HepG2 (cell line): ENCODE measurements around the gene DGKG. TPM values are rescaled to one million over a fixed set of nuclear protein-coding genes. Genes with fewer than 3 reads are reported as not detected.

Experiments used
- ATAC-seq: fragments of 200-7000 bp; cut with Tn5 transposase; 3 replicates; pipeline ENCODE4 v1.9.1; 2020; ENCODE audit warnings: mild to moderate bottlenecking, moderate library complexity
- BruUV-seq: library from RNA; stranded (reverse); fragments of 400-500 nt; replicated peaks from 2 replicates; lab custom pipeline; 2021; lab: Mats Ljungman, UMichigan
- CTCF ChIA-PET: fragments of 300-600 bp; formaldehyde crosslinking; extraction: SDS; loops from one replicate; lab custom pipeline; 2021; ENCODE audit warnings: low total read pairs, inconsistent platforms, low intra/inter-chr PET ratio; lab: Yijun Ruan, JAX
- POLR2A ChIA-PET: fragments of 350-600 bp; sonication (Branson Sonifier 250); formaldehyde crosslinking; loops from one replicate; lab custom pipeline; 2020; ENCODE audit warnings: antibody characterized with exemption, inconsistent platforms; lab: Yijun Ruan, JAX
- DNase-seq: peaks from one replicate; pipeline ENCODE4 v3.0.0-alpha.2; 2015; ENCODE audit warnings: low spot score
- FAIRE-seq: peaks from 3 replicates; lab custom pipeline; 2011; peaks lifted over from hg19 to GRCh38; lab: Jason Lieb, UNC
- H2AFZ ChIP-seq: one replicate; pipeline ENCODE4 v1.6.1; 2011; ENCODE audit warnings: low read length, inconsistent platforms
- H3K27ac ChIP-seq: fragments of 300-600 bp; 3 replicates; pipeline ENCODE4 v1.8.0; 2011; ENCODE audit warnings: mixed run types, mild to moderate bottlenecking, mixed read lengths, low read length, inconsistent platforms; ENCODE audit not compliant: insufficient read depth; ENCODE audit errors: extremely low read length
- H3K27me3 ChIP-seq, 2 experiments: fragments of 200-600 bp in 1 of 2; 2 replicates in 1 of 2; 3 replicates in 1 of 2; pipeline versions ENCODE4 v1.6.0 to v1.8.0; 2011; ENCODE audit warnings: low read length in 2 of 2, mild to moderate bottlenecking in 2 of 2, moderate library complexity in 2 of 2, inconsistent platforms in 1 of 2; ENCODE audit not compliant: insufficient read depth in 2 of 2, control insufficient read depth in 1 of 2
- H3K36me3 ChIP-seq, 2 experiments: fragments of 200-600 bp in 1 of 2; replicated peaks in 1 of 2; 2 replicates in 1 of 2; 3 replicates in 1 of 2; pipeline versions ENCODE4 v1.5.1 to v1.8.0; 2011; ENCODE audit warnings: low read length in 2 of 2, inconsistent platforms in 1 of 2; ENCODE audit not compliant: insufficient read depth in 2 of 2, control insufficient read depth in 1 of 2
- H3K4me1 ChIP-seq: 2 replicates; pipeline ENCODE4 v1.5.1; 2012; ENCODE audit warnings: low read length, inconsistent platforms; ENCODE audit not compliant: insufficient read depth
- H3K4me2 ChIP-seq: 2 replicates; pipeline ENCODE4 v1.6.0; 2011; ENCODE audit warnings: low read depth, low read length, inconsistent platforms
- H3K4me3 ChIP-seq, 3 experiments: fragments of 200-600 bp in 1 of 3; sonication (generic), shearing (Covaris generic) in 1 of 3; replicated peaks in 1 of 3; 2 replicates each; pipeline ENCODE4 v1.5.1; 2011 to 2016; ENCODE audit warnings: low read length in 3 of 3, inconsistent platforms in 2 of 3, low read depth in 2 of 3, mild to moderate bottlenecking in 2 of 3, control low read depth in 1 of 3, mixed read lengths in 1 of 3; ENCODE audit not compliant: insufficient read depth in 1 of 3
- H3K79me2 ChIP-seq: one replicate; pipeline ENCODE4 v1.6.1; 2011; ENCODE audit warnings: low read length, inconsistent platforms; ENCODE audit not compliant: insufficient read depth
- H3K9ac ChIP-seq: 2 replicates; pipeline ENCODE4 v1.6.0; 2011; ENCODE audit warnings: mild to moderate bottlenecking, low read depth, low read length, inconsistent platforms; ENCODE audit not compliant: insufficient read depth
- H3K9me3 ChIP-seq: 2 replicates; pipeline ENCODE4 v1.5.1; 2012; ENCODE audit warnings: mild to moderate bottlenecking, low read length
- H4K20me1 ChIP-seq: 2 replicates; pipeline ENCODE4 v1.6.0; 2011; ENCODE audit warnings: inconsistent platforms, mild to moderate bottlenecking, low read length, moderate library complexity; ENCODE audit not compliant: insufficient read depth
- ATF2 ChIP-seq: sonication (generic); formaldehyde crosslinking; IDR thresholded peaks from 2 replicates; pipeline ENCODE4 v1.4.0; 2020; ENCODE audit warnings: missing genetic modification reagents
- BRCA1 ChIP-seq: sonication (generic); formaldehyde crosslinking; IDR thresholded peaks from 2 replicates; pipeline ENCODE4 v1.4.0; 2020; ENCODE audit warnings: missing genetic modification reagents
- HIVEP1 ChIP-seq: sonication (generic); formaldehyde crosslinking; IDR thresholded peaks from 2 replicates; pipeline ENCODE4 v1.4.0; 2020; ENCODE audit warnings: mild to moderate bottlenecking, missing genetic modification reagents
- IRX3 ChIP-seq: sonication (generic); formaldehyde crosslinking; IDR thresholded peaks from 2 replicates; pipeline ENCODE4 v1.8.1; 2023; ENCODE audit warnings: mild to moderate bottlenecking, low read depth, missing genetic modification reagents, borderline replicate concordance
- RAD21 ChIP-seq: fragments of 450-650 bp; formaldehyde crosslinking; IDR thresholded peaks from 2 replicates; pipeline ENCODE4 v1.5.0; 2020; ENCODE audit warnings: mild to moderate bottlenecking
- SRF ChIP-seq: IDR thresholded peaks from 2 replicates; pipeline ENCODE4 v1.6.1; 2011; ENCODE audit warnings: mild to moderate bottlenecking, low read depth, low read length, moderate library complexity
- SRSF9 ChIP-seq: fragments of 200-400 bp; formaldehyde crosslinking; IDR thresholded peaks from 2 replicates; pipeline ENCODE4 v1.6.1; 2018; ENCODE audit warnings: borderline replicate concordance, mild to moderate bottlenecking, low read depth, low read length; ENCODE audit not compliant: insufficient read depth, poor library complexity, severe bottlenecking
- TFE3 ChIP-seq: IDR thresholded peaks from 2 replicates; pipeline ENCODE4 v1.6.1; 2016
- THRA ChIP-seq: sonication (generic); formaldehyde crosslinking; IDR thresholded peaks from 2 replicates; pipeline ENCODE4 v1.4.0; 2020; ENCODE audit warnings: missing genetic modification reagents, borderline replicate concordance
- ZBTB1 ChIP-seq: sonication (generic); formaldehyde crosslinking; IDR thresholded peaks from 2 replicates; pipeline ENCODE4 v1.4.0; 2020; ENCODE audit warnings: missing genetic modification reagents, borderline replicate concordance
- ZNF18 ChIP-seq: sonication (generic); formaldehyde crosslinking; IDR thresholded peaks from 2 replicates; pipeline ENCODE4 v1.8.0; 2022; ENCODE audit warnings: mild to moderate bottlenecking, missing genetic modification reagents; ENCODE audit not compliant: insufficient replicate concordance
- ZNF224 ChIP-seq: sonication (generic); formaldehyde crosslinking; IDR thresholded peaks from 2 replicates; pipeline ENCODE4 v1.5.0; 2020; ENCODE audit warnings: mild to moderate bottlenecking, missing genetic modification reagents
- ZNF264 ChIP-seq: sonication (generic); formaldehyde crosslinking; IDR thresholded peaks from 2 replicates; pipeline ENCODE4 v1.4.0; 2020; ENCODE audit warnings: missing genetic modification reagents
- ZNF33B ChIP-seq: sonication (generic); formaldehyde crosslinking; IDR thresholded peaks from 2 replicates; pipeline ENCODE4 v1.5.1; 2020; ENCODE audit warnings: mild to moderate bottlenecking, missing genetic modification reagents
- WGBS: methylation state at CpG from one replicate; pipeline ENCODE4 v1.1.6; 2017; ENCODE audit warnings: low lambda C conversion rate; 5-methylcytosine and 5-hydroxymethylcytosine counted together
- in situ Hi-C: cut with HindIII; loops from 2 replicates; pipeline ENCODE4 v1.10.0; 2017; ENCODE audit warnings: low pct_unique_long_range_greater_than_20kb; ENCODE audit not compliant: extremely low pct_ligation_motif_present
- intact Hi-C: fragments of 100-400 bp; cut with micrococcal nuclease; formaldehyde crosslinking; loops from one replicate; pipeline ENCODE4 v1.10.0; 2022; ENCODE audit not compliant: unreplicated experiment
- polyA plus RNA-seq, 8 experiments: library from polyadenylated mRNA; depleted of rRNA in 3 of 8; stranded (reverse) in 7 of 8; unstranded in 1 of 8; fragments of >200 nt; fragmentation: Illumina TruSeq in 4 of 8; extraction: Trizol in 4 of 8; gene quantifications; 2 replicates each; pipeline versions ENCODE4 v1.2.1 to v1.2.3, GENCODE V29; 2011 to 2016; ENCODE audit warnings: low read depth in 4 of 8, missing spikeins in 1 of 8, mixed read lengths in 1 of 8; ENCODE audit not compliant: insufficient read depth in 1 of 8
- total RNA-seq, 5 experiments: library from RNA; depleted of rRNA; stranded (reverse); fragments of >200 nt; fragmentation: Illumina TruSeq; extraction: Trizol; gene quantifications; 2 replicates each; pipeline ENCODE4 v1.2.3, GENCODE V29; 2016; ENCODE audit warnings: low read depth in 1 of 5

DGKG gene
- total and polyA plus RNA-seq, 2 of the 13 experiments (the other 11 are each of a cell fraction or from before 2014, with no cell fraction given) = 3.8 to 6.2 TPM

GRCh38 chr3:186115239-186115996 lies 246.6 kb downstream of the DGKG start (continued):
- no peak for TF ChIP-seq SRSF9
- TF ChIP-seq ZNF264 (CRISPR knock-in tag) = no peak
- no peak for TF ChIP-seq ZNF33B
- no peak for TF ChIP-seq IRX3
- no peak for TF ChIP-seq HIVEP1 (CRISPR knock-in tag)
- TF ChIP-seq THRA = no peak
- TF ChIP-seq, all 625 proteins: peak for 0

GRCh38 chr3:186110975-186111974 lies 250.8 kb downstream of the DGKG start:
- H3K36me3 ChIP-seq = no peaks in the 10 kb centered on the region
- peak overlapping the region; percentile 98 for H3K4me2 ChIP-seq
- peaks cover 36% of the 10 kb centered on the region for H3K4me1 ChIP-seq
- 45% methylated on average over 12 of the region's 12 CpGs for whole genome bisulfite sequencing
- ChIA-PET CTCF (no interaction called here), POLR2A (interaction anchor here (0.8 to 4.9 kb wide), 5 partner anchors 11 to 131 kb away, joined by 3 to 110 read pairs (median 3); no protein-coding TSS in a partner anchor)
- H2AFZ ChIP-seq = peak overlapping the region; percentile 5
- H3K27me3 ChIP-seq = peaks cover 0 to 6% of the 10 kb centered on the region in 2 experiments; a peak in 1 of 5 replicates
- no peak overlapping the region; the same call in 1 of the 2 replicates for H3K9ac ChIP-seq
- FAIRE-seq = no peak
- in situ Hi-C loops (loop anchor here (10.0 kb wide), 1 partner anchor 134 kb away; no protein-coding TSS in a partner anchor), intact Hi-C loops (no loop called here)
- H3K79me2 ChIP-seq = peaks cover 22% of the 10 kb centered on the region
- no peaks in the 10 kb centered on the region for H3K9me3 ChIP-seq
- DNase-seq = no peak
- H4K20me1 ChIP-seq = peaks cover 10% of the 10 kb centered on the region
- peak overlapping the region in 1 of 3 experiments; percentile 14; a peak in 1 of 6 replicates for H3K4me3 ChIP-seq
- ATAC-seq = no peak
- TF ChIP-seq ATF2 (CRISPR knock-in tag) (no peak), ZNF18 (CRISPR knock-in tag) (no peak), ZBTB1 (CRISPR knock-in tag) (no peak), RAD21 (CRISPR knock-in tag) (no peak), TFE3 (CRISPR knock-in tag) (no peak), BRCA1 (CRISPR knock-in tag) (no peak), ZNF224 (no peak), SRF (peak; percentile 45; the same call in 1 of the 2 replicates)
- TF ChIP-seq, all 625 proteins: peak for 1
- no peak overlapping the region for H3K27ac ChIP-seq
- BruUV-seq = no TSS peak
